Ecto neural progenitor cell (in vitro differentiated cells): ENCODE data around the gene FAM169A.
"Not testable (repeated sequence)": the region's sequence is repeated elsewhere in the genome, so short reads cannot be mapped to it uniquely, and the experiment has no call there.

Experiments
- DNase-seq: peaks from one replicate; pipeline ENCODE4 v3.0.0-alpha.2; 2018; ENCODE audit warnings: low spot score

Gene FAM169A

GRCh38 chr5:74869414-74869813, 3.2 kb upstream of the FAM169A start:
- not testable (repeated sequence) for DNase-seq

GRCh38 chr5:74866596-74867162, 492 bp upstream of the FAM169A start:
- no peak for DNase-seq

- peak; percentile 49 for DNase-seq
These were observed 857 bp downstream of the FAM169A start for GRCh38 chr5:74865256-74865803.

GRCh38 chr5:74864823-74865222, 1.4 kb downstream of the FAM169A start:
- DNase-seq, result no peak

GRCh38 chr5:74863726-74864125, 2.5 kb downstream of the FAM169A start:
- no peak for DNase-seq

GRCh38 chr5:74862221-74862620, 4.0 kb downstream of the FAM169A start:
- DNase-seq, result no peak

GRCh38 chr5:74856975-74857374, 9.2 kb downstream of the FAM169A start:
- DNase-seq, result not testable (repeated sequence)

- no peak for DNase-seq
These were observed 12.9 kb downstream of the FAM169A start for GRCh38 chr5:74853256-74853655.

- DNase-seq, result no peak
These were observed 14.4 kb downstream of the FAM169A start for GRCh38 chr5:74851684-74852353.

- DNase-seq, result no peak
These were observed 15.3 kb downstream of the FAM169A start for GRCh38 chr5:74850789-74851425.

- DNase-seq, result no peak
These were observed 16.2 kb downstream of the FAM169A start for GRCh38 chr5:74850030-74850429.

- no peak for DNase-seq
These were observed 17.6 kb downstream of the FAM169A start for GRCh38 chr5:74848553-74849025.

- no peak for DNase-seq
These were observed 27.0 kb downstream of the FAM169A start for GRCh38 chr5:74839229-74839628.

- no peak for DNase-seq
These were observed 27.9 kb downstream of the FAM169A start for GRCh38 chr5:74838262-74838661.

- DNase-seq, result no peak
These were observed 29.1 kb downstream of the FAM169A start for GRCh38 chr5:74837115-74837514.

GRCh38 chr5:74833537-74834266, 32.5 kb downstream of the FAM169A start:
- no peak for DNase-seq

- no peak for DNase-seq
These were observed 36.8 kb downstream of the FAM169A start for GRCh38 chr5:74829413-74829812.

- no peak for DNase-seq
These were observed 43.9 kb downstream of the FAM169A start for GRCh38 chr5:74822288-74822687.

- DNase-seq, result no peak
These were observed 49.3 kb downstream of the FAM169A start for GRCh38 chr5:74816875-74817274.

GRCh38 chr5:74810915-74811314, 55.3 kb downstream of the FAM169A start:
- no peak for DNase-seq

- DNase-seq, result no peak
These were observed 64.2 kb downstream of the FAM169A start for GRCh38 chr5:74801941-74802340.

- no peak for DNase-seq
These were observed 65.0 kb downstream of the FAM169A start for GRCh38 chr5:74801197-74801596.
